Naive thymus-derived CD4-positive, alpha-beta T cell (primary cell): Measurements from ENCODE around the gene ETNK2. TPM values are rescaled to one million over a fixed set of nuclear protein-coding genes. Genes with fewer than 3 reads are reported as not detected.

ENCODE experiments used
- ATAC-seq: fragments of 150-1000 bp; cut with Tn5 transposase; 2 replicates; pipeline ENCODE4 v1.10.0; 2021; ENCODE audit warnings: mild to moderate bottlenecking, moderate library complexity
- CTCF ChIA-PET: fragments of 350-600 bp; sonication (Branson Sonifier 250); formaldehyde crosslinking; loops from one replicate; lab custom pipeline; 2021; ENCODE audit warnings: antibody characterized with exemption; lab: Charles Lee
- POLR2A ChIA-PET: fragments of 350-600 bp; sonication (Branson Sonifier 250); formaldehyde crosslinking; loops from one replicate; lab custom pipeline; 2021; ENCODE audit warnings: antibody characterized with exemption, inconsistent platforms; lab: Charles Lee
- DNase-seq, 9 donors: peaks; one replicate each; pipeline versions ENCODE4 v3.0.0 to v3.0.0-alpha.2; 2020 to 2022; ENCODE audit warnings: mixed read lengths in 1 of 9
- H3K27ac ChIP-seq: one replicate; pipeline ENCODE4 v1.7.0; 2013; ENCODE audit warnings: mild to moderate bottlenecking, low read depth, low read length, moderate library complexity
- H3K27me3 ChIP-seq, 2 donors: one replicate each; pipeline ENCODE4 v1.7.0; 2013; ENCODE audit warnings: low read length in 2 of 2, mild to moderate bottlenecking in 2 of 2, moderate library complexity in 2 of 2; ENCODE audit not compliant: control insufficient read depth in 2 of 2, insufficient read depth in 2 of 2
- H3K36me3 ChIP-seq, 3 experiments: 1 replicate in 2 of 3; 2 replicates in 1 of 3; pipeline ENCODE4 v1.7.0; 2013; ENCODE audit warnings: low read length in 3 of 3, mild to moderate bottlenecking in 3 of 3, moderate library complexity in 1 of 3; ENCODE audit not compliant: insufficient read depth in 3 of 3, control insufficient read depth in 2 of 3
- H3K4me1 ChIP-seq, 2 donors: one replicate each; pipeline ENCODE4 v1.7.0; 2013; ENCODE audit warnings: low read length in 2 of 2, mild to moderate bottlenecking in 2 of 2, moderate library complexity in 1 of 2; ENCODE audit not compliant: control insufficient read depth in 2 of 2, insufficient read depth in 2 of 2
- H3K4me3 ChIP-seq: 2 replicates; pipeline ENCODE4 v1.7.0; 2013; ENCODE audit warnings: mild to moderate bottlenecking, low read length
- H3K9me3 ChIP-seq, 3 experiments: 1 replicate in 2 of 3; 2 replicates in 1 of 3; pipeline ENCODE4 v1.7.0; 2013; ENCODE audit warnings: low read length in 3 of 3; ENCODE audit not compliant: control insufficient read depth in 2 of 3
- H3K27ac Mint-ChIP-seq, 9 donors: one replicate each; pipeline ENCODE4 v1.8.0; 2020 to 2022; ENCODE audit warnings: mixed read lengths in 9 of 9, mild to moderate bottlenecking in 8 of 9, moderate library complexity in 5 of 9, inconsistent platforms in 2 of 9
- H3K27me3 Mint-ChIP-seq, 5 donors: one replicate each; pipeline ENCODE4 v1.8.0; 2021 to 2022; ENCODE audit warnings: mixed read lengths in 5 of 5, mild to moderate bottlenecking in 1 of 5
- H3K36me3 Mint-ChIP-seq, 5 donors: one replicate each; pipeline ENCODE4 v1.8.0; 2020 to 2022; ENCODE audit warnings: mixed read lengths in 5 of 5, mild to moderate bottlenecking in 3 of 5, inconsistent platforms in 1 of 5
- H3K4me1 Mint-ChIP-seq, 7 donors: one replicate each; pipeline ENCODE4 v1.8.0; 2020 to 2022; ENCODE audit warnings: mixed read lengths in 7 of 7, mild to moderate bottlenecking in 3 of 7, inconsistent platforms in 1 of 7
- H3K4me3 Mint-ChIP-seq, 10 donors: one replicate each; pipeline ENCODE4 v1.8.0; 2020 to 2022; ENCODE audit warnings: mild to moderate bottlenecking in 10 of 10, mixed read lengths in 10 of 10, moderate library complexity in 6 of 10, inconsistent platforms in 2 of 10
- H3K9me3 Mint-ChIP-seq, 11 donors: one replicate each; pipeline ENCODE4 v1.8.0; 2020 to 2022; ENCODE audit warnings: mixed read lengths in 11 of 11, mild to moderate bottlenecking in 4 of 11, inconsistent platforms in 1 of 11, moderate library complexity in 1 of 11
- intact Hi-C, 2 donors: fragments of 100-400 bp; cut with micrococcal nuclease; formaldehyde crosslinking; loops; one replicate each; pipeline ENCODE4 v1.15.1; 2023
- polyA plus RNA-seq, 2 donors: library from polyadenylated mRNA; unstranded; fragments of 300-500 nt; fragmentation: Illumina TruSeq; gene quantifications; one replicate each; pipeline ENCODE4 v1.2.3, GENCODE V29; 2021
- total RNA-seq, 6 experiments: library from RNA in 5 of 6; stranded (reverse) in 5 of 6; gene quantifications; 1 replicate in 5 of 6; 2 replicates in 1 of 6; pipeline ENCODE4 v1.2.3 and lab custom pipeline; 2021 to 2026

Gene ETNK2
- total and polyA plus RNA-seq, 7 experiments from 2014 or later = 0.17 to 16.9 (median 4.4) TPM

GRCh38 chr1:204128464-204128963 is 23.3 kb downstream of the ETNK2 start:
- peaks cover 0 to 12% (median 9%) of the 10 kb centered on the region in 7 donors for H3K4me1 Mint-ChIP-seq
- ChIA-PET POLR2A (no interaction called here), CTCF (interaction anchor here (0.6 to 2.5 kb wide), 10 partner anchors 8 to 624 kb away, joined by 3 to 16 read pairs (median 4); partner anchors contain the start of gene SNRPE)
- ATAC-seq (no peak), DNase-seq (no peak)
- H3K4me3 Mint-ChIP-seq = peak overlapping the region in 2 of 10 donors; percentile 13 to 24
- no peak overlapping the region for H3K4me3 ChIP-seq
- no peaks in the 10 kb centered on the region for H3K9me3 Mint-ChIP-seq
- H3K4me1 ChIP-seq = no peaks in the 10 kb centered on the region
- intact Hi-C loops = loop anchor here (2.0 to 5.0 kb wide), 3 partner anchors 426 to 861 kb away; no protein-coding TSS in a partner anchor
- H3K36me3 ChIP-seq = no peaks in the 10 kb centered on the region
- no peaks in the 10 kb centered on the region for H3K36me3 Mint-ChIP-seq
- H3K27me3 ChIP-seq = no peaks in the 10 kb centered on the region
- no peaks in the 10 kb centered on the region for H3K27me3 Mint-ChIP-seq
- H3K9me3 ChIP-seq = no peaks in the 10 kb centered on the region
- H3K27ac ChIP-seq = no peak overlapping the region
- no peak overlapping the region for H3K27ac Mint-ChIP-seq

GRCh38 chr1:204127597-204128242 is 24.1 kb downstream of the ETNK2 start:
- Mint-ChIP-seq H3K36me3 (no peaks in the 10 kb centered on the region), H3K27me3 (no peaks in the 10 kb centered on the region), H3K27ac (no peak overlapping the region), H3K4me3 (no peak overlapping the region), H3K4me1 (peaks cover 0 to 14% (median 9%) of the 10 kb centered on the region in 7 donors), H3K9me3 (no peaks in the 10 kb centered on the region)
- Histone ChIP-seq H3K9me3 (no peaks in the 10 kb centered on the region), H3K27ac (no peak overlapping the region), H3K4me3 (no peak overlapping the region), H3K36me3 (no peaks in the 10 kb centered on the region), H3K4me1 (no peaks in the 10 kb centered on the region), H3K27me3 (no peaks in the 10 kb centered on the region)
- DNase-seq (no peak), ATAC-seq (no peak)
- intact Hi-C loops = loop anchor here (2.0 to 5.0 kb wide), 3 partner anchors 425 to 860 kb away; no protein-coding TSS in a partner anchor
- ChIA-PET CTCF (interaction anchor here (2.5 kb wide), 1 partner anchor 266 kb away, joined by 16 read pairs; the partner anchor contains the start of gene SNRPE), POLR2A (no interaction called here)

GRCh38 chr1:204126956-204127355 is 24.9 kb downstream of the ETNK2 start:
- POLR2A ChIA-PET = no interaction called here
- Histone ChIP-seq H3K4me1 (no peaks in the 10 kb centered on the region), H3K9me3 (no peaks in the 10 kb centered on the region), H3K27ac (no peak overlapping the region), H3K27me3 (no peaks in the 10 kb centered on the region), H3K36me3 (no peaks in the 10 kb centered on the region), H3K4me3 (no peak overlapping the region)
- Mint-ChIP-seq H3K27ac (no peak overlapping the region), H3K27me3 (no peaks in the 10 kb centered on the region), H3K9me3 (no peaks in the 10 kb centered on the region), H3K4me1 (peaks cover 0 to 14% (median 9%) of the 10 kb centered on the region in 7 donors), H3K4me3 (no peak overlapping the region), H3K36me3 (no peaks in the 10 kb centered on the region)
- intact Hi-C loops = loop anchor here (5.0 kb wide), 1 partner anchor 860 kb away; no protein-coding TSS in a partner anchor
- CTCF ChIA-PET = no interaction called here
- no peak for ATAC-seq
- DNase-seq = no peak

- CTCF ChIA-PET = no interaction called here
- H3K36me3 Mint-ChIP-seq = no peaks in the 10 kb centered on the region
These were observed 25.5 kb downstream of the ETNK2 start for GRCh38 chr1:204126386-204126785.

GRCh38 chr1:204125759-204126351 is 26.0 kb downstream of the ETNK2 start:
- ATAC-seq (no peak), DNase-seq (no peak)
- Mint-ChIP-seq H3K4me1 (peaks cover 0 to 14% (median 9%) of the 10 kb centered on the region in 7 donors), H3K9me3 (no peaks in the 10 kb centered on the region), H3K27ac (no peak overlapping the region), H3K27me3 (no peaks in the 10 kb centered on the region), H3K4me3 (no peak overlapping the region), H3K36me3 (no peaks in the 10 kb centered on the region)
- Histone ChIP-seq H3K9me3 (no peaks in the 10 kb centered on the region), H3K36me3 (no peaks in the 10 kb centered on the region), H3K27me3 (no peaks in the 10 kb centered on the region), H3K4me1 (no peaks in the 10 kb centered on the region), H3K4me3 (no peak overlapping the region), H3K27ac (no peak overlapping the region)
- ChIA-PET POLR2A (no interaction called here), CTCF (interaction anchor here (0.6 to 0.7 kb wide), 2 partner anchors 438 to 938 kb away, joined by 3 read pairs; no protein-coding TSS in a partner anchor)
- intact Hi-C loops = loop anchor here (5.0 kb wide), 1 partner anchor 859 kb away; no protein-coding TSS in a partner anchor

More at GRCh38 chr1:204126386-204126785, 25.5 kb downstream of the ETNK2 start:
- H3K27me3 ChIP-seq = no peaks in the 10 kb centered on the region
- H3K4me3 Mint-ChIP-seq = no peak overlapping the region
- no peaks in the 10 kb centered on the region for H3K27me3 Mint-ChIP-seq
- H3K27ac ChIP-seq = no peak overlapping the region
- no peaks in the 10 kb centered on the region for H3K9me3 Mint-ChIP-seq
- intact Hi-C loops = loop anchor here (5.0 kb wide), 1 partner anchor 859 kb away; no protein-coding TSS in a partner anchor
- DNase-seq (no peak), ATAC-seq (no peak)
- H3K27ac Mint-ChIP-seq = no peak overlapping the region
- H3K36me3 ChIP-seq = no peaks in the 10 kb centered on the region
- H3K4me3 ChIP-seq = no peak overlapping the region
- POLR2A ChIA-PET = no interaction called here
- H3K4me1 Mint-ChIP-seq = peaks cover 0 to 14% (median 9%) of the 10 kb centered on the region in 7 donors
- H3K9me3 ChIP-seq = no peaks in the 10 kb centered on the region
- H3K4me1 ChIP-seq = no peaks in the 10 kb centered on the region

- no peak overlapping the region for H3K4me3 Mint-ChIP-seq
- no peak overlapping the region for H3K27ac ChIP-seq
- H3K27me3 ChIP-seq = no peaks in the 10 kb centered on the region
- intact Hi-C loops = loop anchor here (5.0 kb wide), 1 partner anchor 857 kb away; no protein-coding TSS in a partner anchor
- H3K4me3 ChIP-seq = no peak overlapping the region
- H3K27me3 Mint-ChIP-seq = no peaks in the 10 kb centered on the region
- peak overlapping the region in 1 of 9 donors; percentile 48 for H3K27ac Mint-ChIP-seq
- peaks cover 0 to 14% (median 9%) of the 10 kb centered on the region in 7 donors for H3K4me1 Mint-ChIP-seq
- H3K36me3 ChIP-seq = no peaks in the 10 kb centered on the region
- ChIA-PET POLR2A (no interaction called here), CTCF (no interaction called here)
- ATAC-seq (no peak), DNase-seq (no peak)
- no peaks in the 10 kb centered on the region for H3K9me3 ChIP-seq
- H3K9me3 Mint-ChIP-seq = no peaks in the 10 kb centered on the region
- H3K4me1 ChIP-seq = no peaks in the 10 kb centered on the region
- H3K36me3 Mint-ChIP-seq = no peaks in the 10 kb centered on the region
These were observed 27.2 kb downstream of the ETNK2 start for GRCh38 chr1:204124639-204125038.
